Measurements from ENCODE around the gene AFG1L. TPM values are rescaled to one million over a fixed set of nuclear protein-coding genes. Genes with fewer than 3 reads are reported as not detected.
"Not testable (repeated sequence)": the region's sequence is repeated elsewhere in the genome, so short reads cannot be mapped to it uniquely, and the experiment has no call there.

The AFG1L gene
- total and polyA plus RNA-seq, 2 experiments from 2014 or later, result 1.2 to 3.5 TPM

DNA sequence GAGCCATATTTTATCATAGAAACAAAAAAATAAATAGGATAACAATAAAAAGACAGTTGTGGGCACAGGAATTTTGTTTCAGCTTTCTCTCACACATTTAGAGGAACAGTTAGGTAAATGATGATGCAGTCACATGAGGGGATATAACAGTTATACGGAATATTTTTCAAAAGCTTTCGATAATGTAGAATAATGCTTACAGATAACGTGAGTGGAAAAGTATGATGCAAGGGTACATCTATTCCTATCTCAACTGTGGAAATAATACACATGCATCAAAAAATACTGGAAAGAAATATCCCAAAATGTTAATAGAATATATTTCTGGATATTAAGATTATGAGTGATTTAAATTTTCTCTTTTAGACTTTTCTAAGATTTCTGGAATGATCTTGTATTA, 114.0 kb downstream of the AFG1L start:
- Histone ChIP-seq H3K27me3 (replicated peaks; ENCODE audit: insufficient read depth) (no peaks in the 10 kb centered on the region), H3K4me3 (no peak overlapping the region), H3K9me3 (ENCODE audit: low read depth) (no peaks in the 10 kb centered on the region), H3F3A (ENCODE audit: insufficient read depth) (no peaks in the 10 kb centered on the region), H3K9me2 (ENCODE audit: insufficient read depth) (no peaks in the 10 kb centered on the region), H3K9ac (no peak overlapping the region), H2AFZ (no peak overlapping the region), H4K20me1 (ENCODE audit: insufficient read depth) (no peaks in the 10 kb centered on the region), H3K4me1 (ENCODE audit: insufficient read depth) (no peaks in the 10 kb centered on the region), H3K27ac (no peak overlapping the region), H3K36me3 (ENCODE audit: low read depth) (no peaks in the 10 kb centered on the region), H3K79me2 (ENCODE audit: insufficient read depth) (no peaks in the 10 kb centered on the region), H3K4me2 (ENCODE audit: unreplicated experiment) (no peak overlapping the region)
- DNase-seq, result no peak
- 71 to 76% methylated on average over 3 of the region's 3 CpGs for WGBS, 2 experiments (ENCODE audit: low coverage in 1 of 2, low lambda C conversion rate in 2 of 2, missing lambda C conversion rate in 2 of 2)
- in situ Hi-C loops (cut with MboI), result no loop called here
- no peak for TF ChIP-seq EZH2phosphoT487 (IDR thresholded peaks at IDR 0.05; ENCODE audit: insufficient read depth, low read depth)
- TF ChIP-seq EZH2 (IDR thresholded peaks at IDR 0.05; ENCODE audit: insufficient read depth, poor library complexity, severe bottlenecking), result no peak

GRCh38 chr6:108416047-108416833, 121.4 kb downstream of the AFG1L start:
- H3K27ac ChIP-seq; H3K4me2 ChIP-seq (ENCODE audit: unreplicated experiment); DNase-seq; H3K9me2 ChIP-seq (ENCODE audit: insufficient read depth); H3K9me3 ChIP-seq (ENCODE audit: low read depth); H2AFZ ChIP-seq; H3K79me2 ChIP-seq (ENCODE audit: insufficient read depth); H3F3A ChIP-seq (ENCODE audit: insufficient read depth); H3K9ac ChIP-seq; H3K4me1 ChIP-seq (ENCODE audit: insufficient read depth); H3K4me3 ChIP-seq; in situ Hi-C loops (cut with MboI); H4K20me1 ChIP-seq (ENCODE audit: insufficient read depth); H3K27me3 ChIP-seq (replicated peaks; ENCODE audit: insufficient read depth); H3K36me3 ChIP-seq (ENCODE audit: low read depth): not testable (repeated sequence)
- 89 to 90% methylated on average over 5 of the region's 5 CpGs for WGBS, 2 experiments (ENCODE audit: low coverage in 1 of 2, low lambda C conversion rate in 2 of 2, missing lambda C conversion rate in 2 of 2)

DNA sequence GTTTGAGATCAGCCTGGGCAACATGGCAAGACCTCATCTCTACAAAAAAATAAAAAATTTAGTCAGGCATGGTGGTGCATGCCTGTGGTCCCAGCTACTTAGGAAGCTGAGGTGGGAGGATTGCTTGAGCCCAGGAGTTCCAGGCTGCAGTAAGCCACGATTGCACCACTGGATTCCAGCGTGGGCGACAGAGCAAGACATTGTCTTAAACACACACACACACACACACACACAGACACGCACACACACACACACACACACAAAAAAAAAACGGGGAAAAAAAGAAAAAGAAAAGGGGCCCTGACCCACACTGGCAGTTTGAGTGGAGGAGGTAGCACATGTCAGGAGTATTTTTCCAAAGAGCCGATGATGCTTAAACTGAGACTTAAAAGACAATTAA, 122.2 kb downstream of the AFG1L start:
- no peak overlapping the region for H3K27ac ChIP-seq
- no peak overlapping the region for H2AFZ ChIP-seq
- H3K9me3 ChIP-seq (ENCODE audit: low read depth), result no peaks in the 10 kb centered on the region
- no peak overlapping the region for H3K4me2 ChIP-seq (ENCODE audit: unreplicated experiment)
- H3K4me1 ChIP-seq (ENCODE audit: insufficient read depth), result no peaks in the 10 kb centered on the region
- H3K4me3 ChIP-seq, result no peak overlapping the region
- TF ChIP-seq EZH2phosphoT487 (IDR thresholded peaks at IDR 0.05; ENCODE audit: insufficient read depth, low read depth) (no peak), EZH2 (IDR thresholded peaks at IDR 0.05; ENCODE audit: insufficient read depth, poor library complexity, severe bottlenecking) (no peak)
- H4K20me1 ChIP-seq (ENCODE audit: insufficient read depth), result no peaks in the 10 kb centered on the region
- peak; percentile 18 for DNase-seq
- H3K79me2 ChIP-seq (ENCODE audit: insufficient read depth), result no peaks in the 10 kb centered on the region
- no peak overlapping the region for H3K9ac ChIP-seq
- no peaks in the 10 kb centered on the region for H3K27me3 ChIP-seq (replicated peaks; ENCODE audit: insufficient read depth)
- H3K36me3 ChIP-seq (ENCODE audit: low read depth), result no peaks in the 10 kb centered on the region
- 49 to 81% methylated on average over 2 to 6 of the region's 6 CpGs for WGBS, 2 experiments (ENCODE audit: low coverage in 1 of 2, low lambda C conversion rate in 2 of 2, missing lambda C conversion rate in 2 of 2)
- in situ Hi-C loops (cut with MboI), result no loop called here
- no peaks in the 10 kb centered on the region for H3F3A ChIP-seq (ENCODE audit: insufficient read depth)
- H3K9me2 ChIP-seq (ENCODE audit: insufficient read depth), result no peaks in the 10 kb centered on the region

GRCh38 chr6:108419474-108419873, 124.6 kb downstream of the AFG1L start:
- H3K9me3 ChIP-seq (ENCODE audit: low read depth), result no peaks in the 10 kb centered on the region
- no peak for DNase-seq
- no peaks in the 10 kb centered on the region for H3K79me2 ChIP-seq (ENCODE audit: insufficient read depth)
- H3K9ac ChIP-seq, result no peak overlapping the region
- no peak overlapping the region for H3K4me2 ChIP-seq (ENCODE audit: unreplicated experiment)
- H3K27ac ChIP-seq, result no peak overlapping the region
- in situ Hi-C loops (cut with MboI), result no loop called here
- H3F3A ChIP-seq (ENCODE audit: insufficient read depth), result no peaks in the 10 kb centered on the region
- H3K27me3 ChIP-seq (replicated peaks; ENCODE audit: insufficient read depth), result no peaks in the 10 kb centered on the region
- no peaks in the 10 kb centered on the region for H4K20me1 ChIP-seq (ENCODE audit: insufficient read depth)
- no peak overlapping the region for H3K4me3 ChIP-seq
- H3K9me2 ChIP-seq (ENCODE audit: insufficient read depth), result no peaks in the 10 kb centered on the region
- WGBS, 2 experiments (ENCODE audit: low coverage in 1 of 2, low lambda C conversion rate in 2 of 2, missing lambda C conversion rate in 2 of 2), result 71 to 89% methylated on average over 1 of the region's 1 CpG
- TF ChIP-seq EZH2phosphoT487 (IDR thresholded peaks at IDR 0.05; ENCODE audit: insufficient read depth, low read depth) (no peak), EZH2 (IDR thresholded peaks at IDR 0.05; ENCODE audit: insufficient read depth, poor library complexity, severe bottlenecking) (no peak)
- H3K36me3 ChIP-seq (ENCODE audit: low read depth), result no peaks in the 10 kb centered on the region
- no peak overlapping the region for H2AFZ ChIP-seq
- no peaks in the 10 kb centered on the region for H3K4me1 ChIP-seq (ENCODE audit: insufficient read depth)
